ENCODE data around the gene MGAT4C.
"Not testable (repeated sequence)": the region's sequence is repeated elsewhere in the genome, so short reads cannot be mapped to it uniquely, and the experiment has no call there.

MGAT4C gene

GRCh38 chr12:86228656-86229055 is 27.5 kb downstream of the MGAT4C start:
- no peak for DNase-seq

GRCh38 chr12:86226481-86226880 is 29.7 kb downstream of the MGAT4C start:
- no peak for DNase-seq

- DNase-seq, result no peak
Measured at GRCh38 chr12:86216591-86216990, 39.6 kb downstream of the MGAT4C start.

GRCh38 chr12:86213012-86213411 is 43.2 kb downstream of the MGAT4C start:
- no peak for DNase-seq

- DNase-seq, result no peak
Measured at GRCh38 chr12:86198696-86199444, 57.3 kb downstream of the MGAT4C start.

GRCh38 chr12:86196465-86196864 is 59.7 kb downstream of the MGAT4C start:
- DNase-seq, result no peak

GRCh38 chr12:86194721-86195120 is 61.5 kb downstream of the MGAT4C start:
- DNase-seq, result no peak

- no peak for DNase-seq
Measured at GRCh38 chr12:86193931-86194330, 62.3 kb downstream of the MGAT4C start.

- DNase-seq, result no peak
Measured at GRCh38 chr12:86188226-86188625, 68.0 kb downstream of the MGAT4C start.

GRCh38 chr12:86186449-86186848 is 69.7 kb downstream of the MGAT4C start:
- DNase-seq, result no peak

- no peak for DNase-seq
Measured at GRCh38 chr12:86179855-86180254, 76.3 kb downstream of the MGAT4C start.

GRCh38 chr12:86174188-86174587 is 82.0 kb downstream of the MGAT4C start:
- DNase-seq, result no peak

- no peak for DNase-seq
Measured at GRCh38 chr12:86172913-86173443, 83.2 kb downstream of the MGAT4C start.

- DNase-seq, result no peak
Measured at GRCh38 chr12:86170051-86170450, 86.1 kb downstream of the MGAT4C start.

- DNase-seq, result no peak
Measured at GRCh38 chr12:86158956-86159355, 97.2 kb downstream of the MGAT4C start.

- DNase-seq, result no peak
Measured at GRCh38 chr12:86154620-86155019, 101.6 kb downstream of the MGAT4C start.

GRCh38 chr12:86148612-86149011 is 107.6 kb downstream of the MGAT4C start:
- DNase-seq, result no peak

- no peak for DNase-seq
Measured at GRCh38 chr12:86148071-86148470, 108.1 kb downstream of the MGAT4C start.

GRCh38 chr12:86145156-86145555 is 111.0 kb downstream of the MGAT4C start:
- DNase-seq, result no peak

- DNase-seq, result no peak
Measured at GRCh38 chr12:86143162-86143561, 113.0 kb downstream of the MGAT4C start.

GRCh38 chr12:86139671-86140070 is 116.5 kb downstream of the MGAT4C start:
- DNase-seq, result no peak

GRCh38 chr12:86138770-86139169 is 117.4 kb downstream of the MGAT4C start:
- DNase-seq, result no peak

GRCh38 chr12:86137936-86138335 is 118.3 kb downstream of the MGAT4C start:
- no peak for DNase-seq

GRCh38 chr12:86134561-86134960 is 121.6 kb downstream of the MGAT4C start:
- DNase-seq, result no peak

GRCh38 chr12:86126900-86127299 is 129.3 kb downstream of the MGAT4C start:
- DNase-seq, result not testable (repeated sequence)
